Activated T-helper 1 cell treated with anti-CD3 and anti-CD28 coated beads, Interleukin-2, amount 50 U/mL, for 16 hours (primary cell): ENCODE measurements around the gene TRAT1.

ENCODE experiments used
- DNase-seq, 2 donors: peaks; one replicate each; pipeline ENCODE4 v3.0.0-alpha.2; 2020; ENCODE audit warnings: low read depth in 1 of 2, low spot score in 1 of 2

The TRAT1 gene

DNA sequence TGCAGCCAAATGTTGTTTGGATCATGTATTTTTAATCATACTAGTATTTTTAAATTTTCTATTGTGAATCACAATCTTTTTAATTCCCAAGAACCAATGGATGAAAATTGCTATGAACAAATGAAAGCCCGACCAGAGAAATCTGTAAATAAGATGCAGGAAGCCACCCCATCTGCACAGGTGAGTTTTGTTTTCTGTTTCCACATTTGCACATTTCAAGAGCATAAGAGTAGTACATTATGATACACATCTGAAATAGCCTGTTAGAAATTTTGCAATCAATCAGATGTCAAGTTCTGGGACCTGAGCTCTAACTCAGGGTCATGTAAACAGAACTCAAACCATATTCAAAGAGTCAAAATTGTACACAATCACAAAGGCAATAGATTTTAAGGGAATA, 26.5 kb downstream of the TRAT1 start:
- DNase-seq = no peak

DNA sequence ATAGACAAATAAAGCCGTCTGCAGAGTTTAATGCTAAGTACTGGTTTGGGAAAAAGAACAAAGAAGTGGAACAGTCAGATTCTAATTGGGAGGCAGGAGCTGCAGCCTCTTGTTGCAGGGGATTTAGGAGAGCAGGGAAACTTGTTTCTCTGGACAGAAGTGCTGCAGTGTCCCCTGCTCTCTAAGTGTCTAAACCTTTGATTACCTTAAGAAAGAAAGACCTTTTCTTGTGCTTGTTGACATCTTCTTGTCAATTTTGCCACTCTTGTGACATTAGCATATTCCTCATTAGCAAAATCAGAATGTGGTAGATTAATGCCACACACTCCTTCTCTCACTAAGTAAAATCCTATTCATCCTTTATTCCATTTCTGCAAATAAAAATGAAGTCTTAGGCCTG, 38.8 kb downstream of the TRAT1 start:
- DNase-seq = no peak

DNA sequence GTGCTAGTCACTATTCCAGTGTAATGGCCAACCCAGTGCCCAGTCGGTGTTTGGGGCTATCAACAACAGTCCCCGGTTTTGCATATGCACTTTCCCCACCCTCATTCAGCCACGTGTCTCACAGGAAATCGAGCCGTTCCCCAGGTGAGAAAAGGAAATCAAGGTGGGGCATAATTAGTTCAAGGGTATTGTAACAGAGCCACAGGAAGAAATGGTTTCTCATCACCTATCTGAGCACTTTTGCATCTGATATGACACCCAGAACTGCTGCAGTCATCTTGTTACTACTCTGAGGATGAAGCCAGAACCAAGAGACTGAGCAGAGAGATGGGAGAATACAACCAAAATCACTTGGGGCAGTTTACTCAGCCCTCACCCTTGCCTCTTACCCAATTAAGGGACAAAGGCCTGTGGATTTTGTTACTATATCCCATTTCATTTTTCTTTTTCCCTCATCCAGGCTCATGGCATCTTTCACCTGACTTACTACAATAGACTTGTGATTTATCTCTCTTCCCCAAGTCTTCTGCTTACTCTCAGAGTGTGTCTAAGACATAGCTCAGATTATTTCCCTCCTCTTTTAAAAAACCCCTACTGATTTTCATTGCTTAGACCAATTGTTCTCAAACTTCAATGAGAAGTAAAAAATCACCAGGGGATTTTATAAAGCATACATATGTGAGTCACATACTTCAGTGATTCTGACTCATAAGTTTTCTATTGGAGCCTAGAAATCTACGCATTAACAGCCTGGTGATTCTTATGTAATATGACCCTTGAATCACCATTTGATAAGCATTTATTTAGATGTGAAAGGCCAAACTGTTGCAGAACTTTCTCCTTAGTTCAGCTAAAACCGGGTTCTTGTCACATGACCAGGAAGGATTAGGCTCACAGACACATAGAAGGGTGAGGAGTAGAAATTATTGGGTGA, 40.5 kb downstream of the TRAT1 start:
- no peak for DNase-seq

DNA sequence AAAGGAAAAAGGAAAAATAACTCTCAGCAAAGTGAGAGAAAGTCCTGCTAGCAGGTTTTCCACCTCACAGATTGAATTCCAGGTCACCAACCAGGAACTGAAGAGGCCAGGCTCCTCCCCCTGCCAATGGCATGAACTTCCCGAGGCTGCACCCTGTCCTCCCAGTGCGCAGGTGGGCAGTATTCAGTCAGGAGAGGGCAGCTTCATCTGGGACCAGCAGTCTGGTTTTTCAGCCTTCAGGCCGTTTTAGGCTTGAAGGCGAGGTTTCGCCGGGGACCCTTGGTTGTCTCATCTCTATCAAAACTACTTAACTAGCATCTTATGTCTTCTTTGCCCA, 41.2 kb downstream of the TRAT1 start:
- DNase-seq = no peak

DNA sequence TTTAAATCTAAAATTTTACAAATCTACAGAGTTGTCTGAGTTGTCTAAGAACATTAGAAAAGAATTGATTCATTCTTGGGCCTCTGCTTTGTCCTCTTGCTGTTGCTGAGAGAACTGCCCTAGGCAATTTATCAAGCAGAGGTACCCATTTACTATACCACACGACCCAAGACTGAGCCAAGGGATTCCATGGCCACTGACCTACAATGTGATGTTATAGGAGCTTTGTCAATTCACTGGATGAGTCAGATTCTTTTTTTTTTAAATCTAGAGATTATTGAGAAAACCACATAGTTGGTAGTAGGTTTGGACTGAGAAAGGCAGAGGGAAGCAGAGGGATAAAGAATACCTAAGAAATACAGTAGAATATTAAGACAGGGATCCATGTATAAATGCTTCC, 55.3 kb downstream of the TRAT1 start:
- no peak for DNase-seq

DNA sequence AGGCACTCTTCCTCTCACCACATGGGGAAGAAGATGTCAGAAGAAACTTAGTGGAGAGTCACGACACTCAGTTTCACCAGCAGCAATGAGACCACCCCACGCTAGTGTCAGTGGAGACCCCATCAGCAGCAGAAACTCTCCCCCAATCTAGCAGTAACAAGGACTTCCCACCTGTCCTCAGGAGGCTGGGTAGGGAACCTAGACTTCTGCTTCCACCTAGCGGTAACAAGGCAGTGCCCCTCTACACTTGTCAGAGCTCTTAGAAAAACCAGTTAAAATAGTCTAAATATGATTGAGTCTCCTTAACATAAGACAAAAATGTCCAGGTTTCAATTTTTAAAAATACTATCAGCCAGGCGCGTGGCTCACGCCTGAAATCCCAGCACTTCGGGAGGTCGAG, 57.3 kb downstream of the TRAT1 start:
- no peak for DNase-seq

DNA sequence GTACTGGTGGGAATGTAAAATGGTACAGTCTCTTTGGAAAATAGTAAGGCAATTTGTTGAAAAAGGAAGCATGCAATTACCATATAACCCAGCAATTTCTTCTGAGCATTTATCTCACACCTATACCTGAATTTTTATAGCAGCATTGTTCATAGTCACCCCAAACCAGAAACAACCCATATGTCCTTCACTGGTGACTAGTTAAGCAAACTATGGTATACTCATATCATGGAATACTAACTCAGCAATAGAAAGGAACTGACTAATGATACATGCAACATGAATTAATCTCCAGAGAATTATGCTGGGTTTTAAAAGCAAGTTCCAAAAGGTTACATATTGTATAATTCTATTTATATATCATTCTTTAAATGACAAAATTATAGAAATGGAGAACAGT, 60.2 kb downstream of the TRAT1 start:
- DNase-seq = no peak

DNA sequence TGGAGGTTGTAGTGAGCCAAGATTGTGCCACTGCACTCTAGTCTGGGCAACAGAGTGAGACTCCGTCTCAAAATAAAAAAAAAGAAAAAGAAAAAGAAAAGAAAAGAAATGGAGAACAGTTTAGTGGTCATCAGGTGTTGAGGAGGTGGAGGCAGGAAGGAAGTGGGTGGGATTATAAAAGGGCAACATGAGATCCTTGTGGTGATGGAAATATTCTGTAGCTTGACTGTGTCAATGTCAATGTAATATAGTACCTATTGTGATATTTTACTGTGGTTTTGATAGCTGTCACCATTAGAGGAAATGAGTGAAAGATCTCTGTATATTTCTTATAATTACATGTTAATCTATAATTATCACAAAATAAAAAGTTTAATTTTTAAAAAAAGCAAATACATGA, 60.8 kb downstream of the TRAT1 start:
- DNase-seq = no peak

DNA sequence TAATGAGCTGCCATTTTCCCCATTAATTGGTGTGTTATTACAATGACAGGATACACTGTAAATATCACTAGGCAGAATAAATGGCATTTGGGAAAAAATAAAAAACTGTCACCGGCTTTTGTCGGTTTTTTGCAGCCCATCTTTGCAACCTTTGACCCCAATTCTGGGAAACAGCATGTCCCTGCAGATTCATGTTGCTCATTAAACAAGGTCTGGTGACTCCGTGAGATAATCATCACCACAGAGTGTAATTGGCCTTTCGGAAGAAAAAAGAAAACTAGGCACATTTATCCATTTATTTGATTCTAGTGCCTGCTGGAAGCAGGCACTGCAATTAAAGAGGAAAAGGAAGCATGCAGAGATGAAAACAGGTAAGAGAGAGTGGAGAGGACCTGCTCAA, 64.5 kb downstream of the TRAT1 start:
- DNase-seq = no peak

DNA sequence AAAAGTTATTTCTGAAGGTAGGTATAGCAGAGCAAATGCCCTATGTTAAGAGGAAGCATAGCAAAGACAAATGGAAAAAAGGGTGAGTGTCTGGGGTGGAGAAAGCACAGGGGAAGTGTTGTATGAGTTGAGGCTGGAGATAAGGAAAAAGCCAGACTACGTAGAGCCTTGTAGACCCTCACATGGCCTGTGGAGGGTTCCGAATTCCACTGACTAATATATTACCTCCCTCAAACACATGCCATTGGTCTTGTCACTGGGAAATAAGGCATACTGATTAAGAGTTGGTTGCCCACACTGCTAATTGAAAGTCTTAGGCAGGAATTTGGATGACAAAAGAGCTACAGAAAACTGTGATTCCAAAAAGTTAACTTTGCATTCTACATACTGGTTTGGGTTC, 65.2 kb downstream of the TRAT1 start:
- no peak for DNase-seq

DNA sequence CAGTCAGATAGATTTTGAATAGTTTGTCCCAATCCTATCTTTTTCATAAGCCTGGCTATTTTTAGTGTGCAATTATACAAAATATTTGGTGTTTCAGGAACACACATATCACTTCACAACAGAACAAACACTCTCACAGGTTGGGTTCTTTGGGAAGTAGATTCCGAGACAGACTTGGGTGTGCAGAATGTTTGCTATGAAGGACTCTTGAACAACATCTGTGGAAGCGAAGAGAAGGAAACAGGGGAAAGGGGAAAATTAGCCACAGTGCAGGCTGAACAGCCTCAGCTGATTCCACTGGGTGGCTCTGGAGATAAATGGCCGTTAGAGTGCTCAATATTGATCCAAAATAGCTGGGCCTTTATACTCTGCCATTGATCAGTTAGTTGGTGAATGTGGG, 69.2 kb downstream of the TRAT1 start:
- no peak for DNase-seq

DNA sequence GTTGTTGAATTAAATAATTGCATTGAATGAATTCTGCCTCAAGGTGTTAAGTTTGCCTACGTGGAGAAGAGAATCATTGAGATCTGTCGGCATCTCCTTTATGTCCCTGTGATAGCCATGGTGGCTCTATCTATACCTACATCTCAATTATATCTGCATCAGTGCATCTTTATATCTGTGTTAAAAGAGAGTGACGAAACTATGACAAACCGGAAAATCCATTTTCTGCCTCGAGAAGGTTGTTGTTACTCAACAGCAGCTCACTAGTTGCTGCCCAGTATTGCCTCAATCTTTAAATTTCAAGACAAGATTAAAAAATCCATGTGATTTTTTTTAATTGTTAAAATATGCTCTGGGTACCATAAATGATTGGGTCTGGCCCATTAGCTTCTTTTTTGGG, 72.4 kb downstream of the TRAT1 start:
- no peak for DNase-seq

DNA sequence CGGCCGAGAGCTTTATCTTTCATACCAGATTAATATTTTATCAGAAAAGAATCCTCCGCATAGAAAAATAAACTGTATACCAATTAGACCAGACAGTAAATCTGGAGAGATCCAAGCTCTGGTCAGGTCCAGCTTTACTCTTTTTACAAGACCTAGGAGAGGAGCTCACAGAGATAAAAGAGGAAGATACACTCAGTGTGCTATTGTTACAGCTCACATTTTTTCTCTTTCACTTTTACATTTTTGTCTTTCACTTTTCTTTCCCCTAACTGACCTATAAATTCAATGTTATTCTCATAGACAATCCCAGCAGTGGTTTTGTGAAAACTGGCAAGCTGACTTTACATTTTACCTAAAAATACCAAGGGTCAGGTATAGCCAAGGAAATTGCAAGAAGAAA, 75.3 kb downstream of the TRAT1 start:
- no peak for DNase-seq

DNA sequence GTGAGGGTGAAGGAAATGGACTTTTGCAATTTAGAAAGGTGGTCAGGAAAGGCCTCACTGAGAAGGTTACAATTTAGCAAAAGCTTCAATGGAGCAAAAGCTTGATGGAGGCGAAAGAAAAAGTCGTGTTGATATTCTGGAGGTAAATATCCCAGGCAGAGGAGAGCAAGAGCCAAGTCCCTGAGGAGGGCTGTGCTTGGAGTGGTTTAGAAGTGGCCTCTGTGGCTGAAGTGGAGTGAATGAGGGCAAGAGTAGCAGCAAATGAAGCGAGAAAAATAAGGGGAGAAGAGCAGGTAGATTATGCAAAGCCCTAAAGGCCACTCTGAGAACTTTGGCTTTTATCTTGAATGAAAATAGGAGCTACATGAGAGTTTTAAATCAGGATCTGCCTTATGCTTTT, 76.9 kb downstream of the TRAT1 start:
- DNase-seq = no peak
